Measurements from ENCODE around the gene LPXN.

The LPXN gene

GRCh38 chr11:58609723-58610122 lies 34.1 kb upstream of the LPXN start:
- H3K36me3 ChIP-seq: peaks cover 51 to 85% (median 63%) of the 10 kb centered on the region in 11 experiments
- H3K4me2 ChIP-seq: 0 out of 22 replicates have a peak overlapping the region, but pooled peaks of 1 of the 11 experiments have one; percentile 4
- peaks cover 0 to 55% (median 0%) of the 10 kb centered on the region in 10 experiments; a peak in 5 of 20 replicates for H3K4me1 ChIP-seq
- no peak overlapping the region for H3K4me3 ChIP-seq
- H3K9me3 ChIP-seq (replicated peaks in 1 of 11): no peaks in the 10 kb centered on the region
- TF ChIP-seq Cebpa-rat (IDR thresholded peaks at IDR 0.05): no peak
- H3K27ac ChIP-seq: no peak overlapping the region
- H3K27me3 ChIP-seq: no peaks in the 10 kb centered on the region
- no peak overlapping the region for H3K9ac ChIP-seq
- H4K20me1 ChIP-seq: peaks cover 13 to 58% (median 45%) of the 10 kb centered on the region in 11 experiments; a peak in 18 of 22 replicates

GRCh38 chr11:58608331-58608730 lies 32.7 kb upstream of the LPXN start:
- H3K9ac ChIP-seq: no peak overlapping the region
- no peak overlapping the region for H3K27ac ChIP-seq
- no peak overlapping the region for H3K4me2 ChIP-seq
- H3K4me3 ChIP-seq: no peak overlapping the region
- no peak for TF ChIP-seq Cebpa-rat (IDR thresholded peaks at IDR 0.05)
- H3K9me3 ChIP-seq (replicated peaks in 1 of 11): peaks cover 0 to 7% (median 0%) of the 10 kb centered on the region in 11 experiments; a peak in 2 of 22 replicates
- no peaks in the 10 kb centered on the region for H3K27me3 ChIP-seq
- H3K4me1 ChIP-seq: peaks cover 0 to 55% (median 0%) of the 10 kb centered on the region in 10 experiments; a peak in 5 of 20 replicates
- H3K36me3 ChIP-seq: peaks cover 44 to 85% (median 63%) of the 10 kb centered on the region in 11 experiments
- H4K20me1 ChIP-seq: peaks cover 24 to 71% (median 59%) of the 10 kb centered on the region in 11 experiments; a peak in 19 of 22 replicates

GRCh38 chr11:58606930-58607714 lies 31.5 kb upstream of the LPXN start:
- H3K4me1 ChIP-seq: peaks cover 0 to 50% (median 0%) of the 10 kb centered on the region in 10 experiments; a peak in 5 of 20 replicates

GRCh38 chr11:58600510-58600909 lies 24.9 kb upstream of the LPXN start:
- peaks cover 34 to 96% (median 81%) of the 10 kb centered on the region in 11 experiments; a peak in 21 of 22 replicates for H3K36me3 ChIP-seq
- H3K27me3 ChIP-seq: no peaks in the 10 kb centered on the region
- H3K4me1 ChIP-seq: peaks cover 0 to 21% (median 6%) of the 10 kb centered on the region in 10 experiments; a peak in 12 of 20 replicates
- H4K20me1 ChIP-seq: peaks cover 42 to 100% (median 97%) of the 10 kb centered on the region in 11 experiments; a peak in 21 of 22 replicates
- no peak for TF ChIP-seq Cebpa-rat (IDR thresholded peaks at IDR 0.05)
- H3K9me3 ChIP-seq (replicated peaks in 1 of 11): peaks cover 0 to 19% (median 11%) of the 10 kb centered on the region in 11 experiments; a peak in 7 of 22 replicates
- H3K27ac ChIP-seq: no peak overlapping the region
- H3K4me3 ChIP-seq: no peak overlapping the region
- H3K4me2 ChIP-seq: no peak overlapping the region
- no peak overlapping the region for H3K9ac ChIP-seq

More at GRCh38 chr11:58606930-58607714, 31.5 kb upstream of the LPXN start:
- Histone ChIP-seq H3K27me3 (no peaks in the 10 kb centered on the region), H4K20me1 (peaks cover 33 to 84% (median 70%) of the 10 kb centered on the region in 11 experiments; a peak in 21 of 22 replicates), H3K27ac (no peak overlapping the region), H3K4me3 (no peak overlapping the region), H3K9ac (no peak overlapping the region), H3K36me3 (peaks cover 44 to 85% (median 63%) of the 10 kb centered on the region in 11 experiments), H3K4me2 (no peak overlapping the region), H3K9me3 (replicated peaks in 1 of 11) (peaks cover 0 to 14% (median 7%) of the 10 kb centered on the region in 11 experiments; a peak in 5 of 22 replicates)
- TF ChIP-seq Cebpa-rat (IDR thresholded peaks at IDR 0.05): no peak

- H3K36me3 ChIP-seq: peaks cover 30 to 100% (median 81%) of the 10 kb centered on the region in 11 experiments
- H3K9me3 ChIP-seq (replicated peaks in 1 of 11): peaks cover 0 to 10% (median under 1%) of the 10 kb centered on the region in 11 experiments; a peak in 5 of 22 replicates
- H3K4me1 ChIP-seq: peaks cover 0 to 23% (median 9%) of the 10 kb centered on the region in 10 experiments; a peak in 8 of 20 replicates
- no peaks in the 10 kb centered on the region for H3K27me3 ChIP-seq
- no peak for TF ChIP-seq Cebpa-rat (IDR thresholded peaks at IDR 0.05)
- no peak overlapping the region for H3K9ac ChIP-seq
- H4K20me1 ChIP-seq: peaks cover 40 to 100% (median 97%) of the 10 kb centered on the region in 11 experiments; a peak in 21 of 22 replicates
- H3K4me3 ChIP-seq: no peak overlapping the region
- H3K4me2 ChIP-seq: no peak overlapping the region
- H3K27ac ChIP-seq: no peak overlapping the region
These were observed 22.0 kb upstream of the LPXN start for GRCh38 chr11:58597486-58598144.

GRCh38 chr11:58596621-58597020 lies 21.0 kb upstream of the LPXN start:
- no peak overlapping the region for H3K27ac ChIP-seq
- peaks cover 45 to 100% (median 99%) of the 10 kb centered on the region in 11 experiments; a peak in 21 of 22 replicates for H4K20me1 ChIP-seq
- no peak for TF ChIP-seq Cebpa-rat (IDR thresholded peaks at IDR 0.05)
- no peak overlapping the region for H3K9ac ChIP-seq
- peaks cover 0 to 23% (median 9%) of the 10 kb centered on the region in 10 experiments; a peak in 8 of 20 replicates for H3K4me1 ChIP-seq
- no peak overlapping the region for H3K4me3 ChIP-seq
- H3K36me3 ChIP-seq: peaks cover 30 to 100% (median 81%) of the 10 kb centered on the region in 11 experiments
- peak overlapping the region in 1 of 11 experiments; percentile 43; a peak in 3 of 22 replicates for H3K4me2 ChIP-seq
- no peaks in the 10 kb centered on the region for H3K27me3 ChIP-seq
- H3K9me3 ChIP-seq (replicated peaks in 1 of 11): peaks cover 0 to 5% (median 0%) of the 10 kb centered on the region in 11 experiments; a peak in 2 of 22 replicates

- Histone ChIP-seq H3K4me3 (no peak overlapping the region), H4K20me1 (peaks cover 45 to 100% (median 92%) of the 10 kb centered on the region in 11 experiments; a peak in 21 of 22 replicates), H3K9ac (no peak overlapping the region), H3K9me3 (replicated peaks in 1 of 11) (no peaks in the 10 kb centered on the region), H3K27ac (no peak overlapping the region), H3K4me2 (no peak overlapping the region), H3K36me3 (peaks cover 41 to 100% (median 81%) of the 10 kb centered on the region in 11 experiments), H3K4me1 (peaks cover 0 to 23% (median 6%) of the 10 kb centered on the region in 10 experiments; a peak in 8 of 20 replicates), H3K27me3 (no peaks in the 10 kb centered on the region)
- TF ChIP-seq Cebpa-rat (IDR thresholded peaks at IDR 0.05): no peak
These were observed 19.2 kb upstream of the LPXN start for GRCh38 chr11:58594826-58595225.

GRCh38 chr11:58592760-58593472 lies 17.3 kb upstream of the LPXN start:
- Histone ChIP-seq H3K36me3 (peaks cover 46 to 99% (median 80%) of the 10 kb centered on the region in 11 experiments), H4K20me1 (peaks cover 40 to 100% (median 84%) of the 10 kb centered on the region in 11 experiments; a peak in 21 of 22 replicates), H3K9ac (no peak overlapping the region), H3K27me3 (no peaks in the 10 kb centered on the region), H3K4me1 (peaks cover 0 to 23% (median 7%) of the 10 kb centered on the region in 10 experiments; a peak in 11 of 20 replicates), H3K4me2 (no peak overlapping the region), H3K27ac (no peak overlapping the region), H3K9me3 (replicated peaks in 1 of 11) (no peaks in the 10 kb centered on the region), H3K4me3 (no peak overlapping the region)
- TF ChIP-seq Cebpa-rat (IDR thresholded peaks at IDR 0.05): no peak

Data from BLaER1 treated with 17β-estradiol and CSF1 and Interleukin-3, amounts not matched to agents 10 nM and 100 nM (cell line).